Keratinocyte (primary cell): Measurements from ENCODE around the gene ZNF438.

Experiments used
- EZH2 ChIP-seq: IDR thresholded peaks from one replicate; pipeline ENCODE4 v1.6.1; 2012; ENCODE audit warnings: inconsistent platforms, mild to moderate bottlenecking, low read length, moderate library complexity
- TF ChIP-seq, protein P1 (sequence below), 3 experiments: IDR thresholded peaks in 1 of 3; conservative IDR thresholded peaks in 1 of 3; optimal IDR thresholded peaks in 1 of 3; 2 replicates in 2 of 3; 3 replicates in 1 of 3; pipeline versions ENCODE3 to v1.5.1; 2011; ENCODE audit warnings: low read length in 3 of 3, mild to moderate bottlenecking in 3 of 3, moderate library complexity in 2 of 3, control low read depth in 1 of 3, inconsistent platforms in 1 of 3; ENCODE audit not compliant: insufficient read depth in 2 of 3; ENCODE audit errors: extremely low read depth in 1 of 3

DNA sequence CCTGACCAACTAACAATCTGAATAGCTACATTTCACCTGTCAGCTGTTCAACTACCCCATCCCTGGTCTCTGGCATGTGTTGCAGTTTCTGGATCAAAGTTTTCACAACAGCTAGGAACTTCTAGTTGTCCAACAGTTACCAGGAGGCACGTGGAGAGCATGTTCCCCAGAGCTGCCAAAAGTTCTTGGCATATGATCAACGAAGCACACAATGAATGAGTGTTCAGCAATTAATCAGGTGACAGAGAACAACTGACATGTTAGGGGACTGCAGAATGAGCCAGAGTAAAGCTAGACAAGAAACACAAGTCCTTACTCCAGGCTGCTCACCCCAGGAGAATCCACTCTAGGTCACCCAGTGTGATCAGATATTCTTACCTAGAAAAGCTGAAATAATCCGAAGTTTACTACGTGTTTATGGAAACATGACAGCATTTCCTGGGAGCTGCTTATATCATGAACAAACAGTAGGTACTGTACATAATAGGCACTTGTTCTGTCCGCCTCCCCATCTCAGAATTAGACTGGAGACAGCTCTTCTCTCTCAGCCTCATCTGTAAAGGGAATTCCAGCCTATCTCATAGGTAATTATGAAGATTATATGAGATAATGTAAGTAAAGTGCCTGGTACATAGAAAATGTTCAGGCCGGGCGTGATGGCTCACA is 50.6 kb downstream of the ZNF438 start:
- no peak for TF ChIP-seq EZH2
- TF ChIP-seq, protein P1, sequence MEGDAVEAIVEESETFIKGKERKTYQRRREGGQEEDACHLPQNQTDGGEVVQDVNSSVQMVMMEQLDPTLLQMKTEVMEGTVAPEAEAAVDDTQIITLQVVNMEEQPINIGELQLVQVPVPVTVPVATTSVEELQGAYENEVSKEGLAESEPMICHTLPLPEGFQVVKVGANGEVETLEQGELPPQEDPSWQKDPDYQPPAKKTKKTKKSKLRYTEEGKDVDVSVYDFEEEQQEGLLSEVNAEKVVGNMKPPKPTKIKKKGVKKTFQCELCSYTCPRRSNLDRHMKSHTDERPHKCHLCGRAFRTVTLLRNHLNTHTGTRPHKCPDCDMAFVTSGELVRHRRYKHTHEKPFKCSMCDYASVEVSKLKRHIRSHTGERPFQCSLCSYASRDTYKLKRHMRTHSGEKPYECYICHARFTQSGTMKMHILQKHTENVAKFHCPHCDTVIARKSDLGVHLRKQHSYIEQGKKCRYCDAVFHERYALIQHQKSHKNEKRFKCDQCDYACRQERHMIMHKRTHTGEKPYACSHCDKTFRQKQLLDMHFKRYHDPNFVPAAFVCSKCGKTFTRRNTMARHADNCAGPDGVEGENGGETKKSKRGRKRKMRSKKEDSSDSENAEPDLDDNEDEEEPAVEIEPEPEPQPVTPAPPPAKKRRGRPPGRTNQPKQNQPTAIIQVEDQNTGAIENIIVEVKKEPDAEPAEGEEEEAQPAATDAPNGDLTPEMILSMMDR (optimal IDR thresholded peaks at IDR 0.05 in 1 of 3, IDR thresholded peaks at IDR 0.05 in 1 of 3, conservative IDR thresholded peaks at IDR 0.05 in 1 of 3; ENCODE audit: extremely low read depth in 1 of 3, insufficient read depth in 2 of 3, low read length in 3 of 3), result no peak
